HG03439 (cell line): ENCODE data around the gene RAB9A.

ENCODE experiments used
- ATAC-seq: cut with Tn5 transposase; IDR thresholded peaks from one replicate; pipeline ENCODE4 v1.9.1; 2021; ENCODE audit warnings: mild to moderate bottlenecking, moderate library complexity; ENCODE audit not compliant: unreplicated experiment

Gene RAB9A

GRCh38 chrX:13742397-13743176, 53.7 kb downstream of the RAB9A start:
- peak; percentile 95 for ATAC-seq

- ATAC-seq = no peak
Measured at GRCh38 chrX:13747836-13748235, 58.9 kb downstream of the RAB9A start.

- no peak for ATAC-seq
Measured at GRCh38 chrX:13748486-13748885, 59.6 kb downstream of the RAB9A start.

GRCh38 chrX:13750204-13750603, 61.3 kb downstream of the RAB9A start:
- no peak for ATAC-seq

GRCh38 chrX:13750812-13751211, 61.9 kb downstream of the RAB9A start:
- no peak for ATAC-seq

GRCh38 chrX:13752141-13752540, 63.2 kb downstream of the RAB9A start:
- no peak for ATAC-seq

GRCh38 chrX:13752646-13753045, 63.7 kb downstream of the RAB9A start:
- no peak for ATAC-seq

- no peak for ATAC-seq
Measured at GRCh38 chrX:13754765-13755164, 65.8 kb downstream of the RAB9A start.

GRCh38 chrX:13755254-13755653, 66.3 kb downstream of the RAB9A start:
- no peak for ATAC-seq

GRCh38 chrX:13756381-13756780, 67.5 kb downstream of the RAB9A start:
- no peak for ATAC-seq

GRCh38 chrX:13759152-13759718, 70.3 kb downstream of the RAB9A start:
- ATAC-seq = peak; percentile 73
